ENCODE data around the gene MDM2. TPM values are rescaled to one million over a fixed set of nuclear protein-coding genes. Genes with fewer than 3 reads are reported as not detected.

The MDM2 gene
- polyA plus RNA-seq, 3 donors: 16.2 to 39.9 (median 27.6) TPM

DNA sequence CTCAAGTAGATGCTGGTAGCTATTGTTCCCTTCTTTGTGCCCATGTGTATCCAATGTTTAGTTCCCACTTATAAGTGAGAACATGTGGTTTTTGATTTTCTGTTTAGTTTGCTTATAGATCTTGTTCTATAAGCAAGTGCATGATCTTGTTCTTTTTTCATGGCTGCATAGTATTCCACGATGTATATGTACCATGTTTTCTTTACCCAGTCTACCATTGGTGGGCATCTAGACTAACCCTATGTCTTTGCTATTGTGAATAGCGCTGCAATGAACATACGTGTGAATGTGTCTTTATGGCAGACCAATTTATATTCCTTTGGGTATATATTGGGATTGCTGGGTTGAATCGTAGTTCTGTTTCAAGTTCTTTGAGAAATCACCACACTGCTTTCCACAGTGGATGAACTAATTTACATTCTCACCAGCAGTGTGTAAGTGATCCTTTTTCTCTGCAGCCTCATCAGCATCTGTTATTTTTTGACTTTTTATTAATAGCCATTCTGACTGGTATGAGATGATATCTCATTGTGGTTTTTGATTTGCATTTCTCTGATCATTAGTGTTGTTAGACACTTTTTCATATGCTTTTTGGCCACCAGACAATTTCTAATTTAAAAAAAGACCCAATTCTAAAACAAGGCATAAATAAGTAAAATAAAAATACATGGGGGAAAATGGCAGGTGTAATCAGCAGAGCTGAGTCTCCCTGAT lies 74.4 kb downstream of the MDM2 start:
- Histone ChIP-seq H3K27me3 (ENCODE audit: control insufficient read depth in 2 of 2, insufficient read depth in 2 of 2, low read length in 2 of 2) (no peaks in the 10 kb centered on the region), H4K20me1 (ENCODE audit: insufficient read depth, low read length) (no peaks in the 10 kb centered on the region), H3K9me3 (replicated peaks in 1 of 2; ENCODE audit: control insufficient read depth in 1 of 2, insufficient read depth in 1 of 2, low read length in 2 of 2) (peaks cover 0 to 3% of the 10 kb centered on the region in 2 donors), H3K9ac (ENCODE audit: insufficient read depth, low read length, poor library complexity, severe bottlenecking) (no peak overlapping the region), H3K4me2 (replicated peaks; ENCODE audit: extremely low read depth, low read length, poor library complexity, severe bottlenecking) (no peak overlapping the region), H3K36me3 (replicated peaks in 1 of 2; ENCODE audit: control insufficient read depth in 1 of 2, insufficient read depth in 2 of 2, low read length in 2 of 2) (peaks cover 10 to 60% of the 10 kb centered on the region in 2 donors), H3K4me3 (replicated peaks in 1 of 3; ENCODE audit: low read depth in 2 of 3, low read length in 3 of 3) (no peak overlapping the region), H2AFZ (ENCODE audit: insufficient read depth, low read depth, low read length, poor library complexity, severe bottlenecking) (no peak overlapping the region), H3K27ac (ENCODE audit: low read depth in 1 of 2, low read length in 2 of 2) (no peak overlapping the region), H3K4me1 (ENCODE audit: control insufficient read depth in 1 of 2, insufficient read depth in 2 of 2, low read length in 2 of 2) (no peaks in the 10 kb centered on the region), H3K79me2 (ENCODE audit: insufficient read depth, low read length) (no peaks in the 10 kb centered on the region)
- no CpG with 5 or more reads among the region's 4 CpGs for WGBS (ENCODE audit: insufficient coverage)
- Mint-ChIP-seq H3K27me3 (ENCODE audit: low read depth in 3 of 3) (peaks cover 0 to 2% (median 0%) of the 10 kb centered on the region in 3 donors), H3K4me1 (no peaks in the 10 kb centered on the region), H3K27ac (no peak overlapping the region), H3K36me3 (peaks cover 44 to 62% of the 10 kb centered on the region in 2 donors), H3K4me3 (no peak overlapping the region), H3K9me3 (peaks cover 0 to 13% (median 3%) of the 10 kb centered on the region in 7 donors)
- intact Hi-C loops (cut with micrococcal nuclease): no loop called here
- DNase-seq: no peak
- TF ChIP-seq, protein P1, sequence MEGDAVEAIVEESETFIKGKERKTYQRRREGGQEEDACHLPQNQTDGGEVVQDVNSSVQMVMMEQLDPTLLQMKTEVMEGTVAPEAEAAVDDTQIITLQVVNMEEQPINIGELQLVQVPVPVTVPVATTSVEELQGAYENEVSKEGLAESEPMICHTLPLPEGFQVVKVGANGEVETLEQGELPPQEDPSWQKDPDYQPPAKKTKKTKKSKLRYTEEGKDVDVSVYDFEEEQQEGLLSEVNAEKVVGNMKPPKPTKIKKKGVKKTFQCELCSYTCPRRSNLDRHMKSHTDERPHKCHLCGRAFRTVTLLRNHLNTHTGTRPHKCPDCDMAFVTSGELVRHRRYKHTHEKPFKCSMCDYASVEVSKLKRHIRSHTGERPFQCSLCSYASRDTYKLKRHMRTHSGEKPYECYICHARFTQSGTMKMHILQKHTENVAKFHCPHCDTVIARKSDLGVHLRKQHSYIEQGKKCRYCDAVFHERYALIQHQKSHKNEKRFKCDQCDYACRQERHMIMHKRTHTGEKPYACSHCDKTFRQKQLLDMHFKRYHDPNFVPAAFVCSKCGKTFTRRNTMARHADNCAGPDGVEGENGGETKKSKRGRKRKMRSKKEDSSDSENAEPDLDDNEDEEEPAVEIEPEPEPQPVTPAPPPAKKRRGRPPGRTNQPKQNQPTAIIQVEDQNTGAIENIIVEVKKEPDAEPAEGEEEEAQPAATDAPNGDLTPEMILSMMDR (IDR thresholded peaks at IDR 0.05): no peak

DNA sequence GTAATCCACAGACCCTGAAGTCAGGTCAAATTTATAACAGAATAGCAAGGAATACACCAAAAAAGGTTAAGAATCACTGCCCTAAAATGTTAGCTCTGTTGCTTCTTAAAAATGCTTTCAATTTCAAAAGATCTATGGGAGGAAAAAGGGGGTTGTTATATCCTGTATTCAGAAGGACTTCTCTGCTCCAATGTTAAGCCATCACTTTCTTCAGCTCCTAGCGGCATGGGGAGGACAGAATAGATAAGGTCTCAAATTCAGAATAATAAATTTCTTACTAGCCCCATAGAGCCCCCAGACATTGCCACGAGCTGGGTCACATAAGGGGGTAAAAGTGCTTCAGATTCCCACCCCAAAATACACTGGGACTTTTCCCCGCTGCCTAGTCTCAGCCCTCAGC lies 75.2 kb downstream of the MDM2 start:
- H3K4me3 Mint-ChIP-seq: no peak overlapping the region
- Histone ChIP-seq H3K4me3 (replicated peaks in 1 of 3; ENCODE audit: low read depth in 2 of 3, low read length in 3 of 3) (no peak overlapping the region), H3K4me2 (replicated peaks; ENCODE audit: extremely low read depth, low read length, poor library complexity, severe bottlenecking) (no peak overlapping the region), H2AFZ (ENCODE audit: insufficient read depth, low read depth, low read length, poor library complexity, severe bottlenecking) (no peak overlapping the region), H3K79me2 (ENCODE audit: insufficient read depth, low read length) (no peaks in the 10 kb centered on the region), H3K36me3 (replicated peaks in 1 of 2; ENCODE audit: control insufficient read depth in 1 of 2, insufficient read depth in 2 of 2, low read length in 2 of 2) (peaks cover 10 to 60% of the 10 kb centered on the region in 2 donors), H4K20me1 (ENCODE audit: insufficient read depth, low read length) (no peaks in the 10 kb centered on the region), H3K4me1 (ENCODE audit: control insufficient read depth in 1 of 2, insufficient read depth in 2 of 2, low read length in 2 of 2) (no peaks in the 10 kb centered on the region), H3K27me3 (ENCODE audit: control insufficient read depth in 2 of 2, insufficient read depth in 2 of 2, low read length in 2 of 2) (no peaks in the 10 kb centered on the region), H3K9me3 (replicated peaks in 1 of 2; ENCODE audit: control insufficient read depth in 1 of 2, insufficient read depth in 1 of 2, low read length in 2 of 2) (peaks cover 0 to 3% of the 10 kb centered on the region in 2 donors), H3K9ac (ENCODE audit: insufficient read depth, low read length, poor library complexity, severe bottlenecking) (no peak overlapping the region), H3K27ac (ENCODE audit: low read depth in 1 of 2, low read length in 2 of 2) (no peak overlapping the region)
- DNase-seq: no peak
- TF ChIP-seq, protein P1 (IDR thresholded peaks at IDR 0.05): no peak
- H3K36me3 Mint-ChIP-seq: peaks cover 42 to 62% of the 10 kb centered on the region in 2 donors
- 100% methylated on average over 1 of the region's 3 CpGs for WGBS (ENCODE audit: insufficient coverage)
- no peak overlapping the region for H3K27ac Mint-ChIP-seq
- intact Hi-C loops (cut with micrococcal nuclease): no loop called here
- H3K9me3 Mint-ChIP-seq: peaks cover 0 to 13% (median 3%) of the 10 kb centered on the region in 7 donors
- peaks cover 0 to 2% (median 0%) of the 10 kb centered on the region in 3 donors for H3K27me3 Mint-ChIP-seq (ENCODE audit: low read depth in 3 of 3)
- no peaks in the 10 kb centered on the region for H3K4me1 Mint-ChIP-seq
